Measurements from ENCODE around the gene NUP43.
"Not testable (repeated sequence)": the region's sequence is repeated elsewhere in the genome, so short reads cannot be mapped to it uniquely, and the experiment has no call there.

Gene NUP43

GRCh38 chr6:149745252-149745651, 1.1 kb downstream of the NUP43 start:
- DNase-seq, result not testable (repeated sequence)

- no peak for DNase-seq
These were observed 11.4 kb downstream of the NUP43 start for GRCh38 chr6:149734915-149735314.

- no peak for DNase-seq
These were observed 13.1 kb downstream of the NUP43 start for GRCh38 chr6:149733089-149733720.

GRCh38 chr6:149729824-149730223, 16.5 kb downstream of the NUP43 start:
- DNase-seq, result no peak

DNA sequence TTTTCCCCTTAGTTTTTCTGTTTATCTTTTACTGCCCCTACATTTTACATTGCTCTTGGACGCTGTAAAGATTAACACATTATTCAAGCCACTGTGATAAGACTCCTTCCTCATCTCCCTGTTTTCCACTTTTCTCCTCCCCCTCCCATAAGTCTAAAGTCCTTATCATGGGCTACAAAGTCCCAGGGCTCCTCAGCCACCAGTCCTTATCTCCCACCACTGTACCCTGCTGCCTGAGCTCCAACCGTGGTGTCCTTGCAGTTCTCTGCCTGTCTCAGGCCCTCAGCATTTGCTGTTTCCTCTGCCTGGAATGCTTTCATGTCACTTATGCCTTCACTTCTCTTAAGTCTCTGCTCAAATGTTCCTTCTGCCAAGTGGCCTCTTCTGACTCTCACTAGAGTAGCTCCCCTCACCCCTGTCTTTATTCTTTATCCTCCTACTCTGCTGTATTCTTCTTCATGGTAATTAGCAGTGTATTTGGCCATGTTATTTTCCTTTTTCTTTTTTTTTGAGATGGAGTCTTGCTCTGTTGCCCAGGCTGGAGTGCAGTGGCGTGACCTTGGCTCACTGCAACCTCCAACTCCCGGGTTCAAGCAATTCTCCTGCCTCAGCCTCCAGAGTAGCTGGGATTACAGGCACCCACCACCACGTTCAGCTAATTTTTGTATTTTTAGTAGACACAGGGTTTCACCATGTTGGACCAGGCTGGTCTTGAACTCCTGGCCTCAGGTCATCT, 17.7 kb downstream of the NUP43 start:
- DNase-seq, result peak; percentile 96

DNA sequence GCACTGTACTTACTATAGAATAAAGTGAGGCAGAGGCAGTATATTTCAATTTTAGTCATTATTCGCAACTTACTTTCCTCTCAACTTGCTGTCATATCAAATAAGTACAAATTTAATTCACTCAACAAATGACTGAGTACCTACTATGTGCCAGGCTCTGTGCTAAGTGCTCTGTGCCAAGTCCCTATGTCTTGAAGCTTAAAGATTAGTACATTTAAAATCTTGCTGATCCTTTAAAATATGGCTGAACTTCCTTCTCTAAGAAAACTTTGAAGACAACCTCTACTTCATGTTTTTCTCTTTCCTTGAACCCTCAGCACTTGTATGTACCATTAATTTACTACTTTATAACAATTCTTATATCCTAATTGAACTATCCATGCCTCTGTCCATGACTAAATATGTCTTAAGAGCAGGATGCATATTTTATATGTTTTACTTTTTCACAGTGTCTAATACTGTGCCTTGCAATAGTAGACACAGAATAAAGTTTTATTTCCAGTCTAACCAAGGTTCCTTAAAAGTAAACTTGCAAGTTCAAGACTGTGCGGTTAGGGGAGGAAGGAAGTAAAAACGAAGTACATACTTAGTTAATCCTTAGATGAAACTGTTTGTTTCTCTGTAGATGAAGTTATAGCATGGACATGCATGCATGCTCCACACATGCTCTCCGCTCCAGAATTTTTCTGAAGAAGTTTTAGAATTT, 18.4 kb downstream of the NUP43 start:
- peak; percentile 91 for DNase-seq

- DNase-seq, result no peak
These were observed 20.5 kb downstream of the NUP43 start for GRCh38 chr6:149725785-149726184.

GRCh38 chr6:149723771-149724417, 22.4 kb downstream of the NUP43 start:
- DNase-seq, result peak; percentile 94

- no peak for DNase-seq
These were observed 23.1 kb downstream of the NUP43 start for GRCh38 chr6:149723262-149723661.

DNA sequence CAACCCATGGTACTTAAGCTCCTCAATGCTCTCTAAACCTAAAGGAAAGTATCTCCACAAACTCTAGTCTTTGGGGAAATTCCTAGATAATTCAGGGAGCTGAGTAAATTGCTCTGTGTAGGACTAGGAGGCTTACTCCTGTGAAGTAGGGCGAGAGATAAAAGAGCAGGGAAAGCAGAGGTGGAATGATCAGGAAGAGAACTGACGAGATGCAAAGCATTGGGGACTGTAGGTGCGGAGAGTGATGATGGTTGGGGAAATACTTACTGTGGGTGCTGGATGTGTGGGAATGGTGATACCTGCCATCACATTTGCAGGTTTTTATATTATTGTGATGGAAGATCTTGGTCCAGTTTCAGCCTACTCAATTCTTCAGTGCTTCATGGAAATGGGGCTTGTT, 26.8 kb downstream of the NUP43 start:
- DNase-seq, result no peak

DNA sequence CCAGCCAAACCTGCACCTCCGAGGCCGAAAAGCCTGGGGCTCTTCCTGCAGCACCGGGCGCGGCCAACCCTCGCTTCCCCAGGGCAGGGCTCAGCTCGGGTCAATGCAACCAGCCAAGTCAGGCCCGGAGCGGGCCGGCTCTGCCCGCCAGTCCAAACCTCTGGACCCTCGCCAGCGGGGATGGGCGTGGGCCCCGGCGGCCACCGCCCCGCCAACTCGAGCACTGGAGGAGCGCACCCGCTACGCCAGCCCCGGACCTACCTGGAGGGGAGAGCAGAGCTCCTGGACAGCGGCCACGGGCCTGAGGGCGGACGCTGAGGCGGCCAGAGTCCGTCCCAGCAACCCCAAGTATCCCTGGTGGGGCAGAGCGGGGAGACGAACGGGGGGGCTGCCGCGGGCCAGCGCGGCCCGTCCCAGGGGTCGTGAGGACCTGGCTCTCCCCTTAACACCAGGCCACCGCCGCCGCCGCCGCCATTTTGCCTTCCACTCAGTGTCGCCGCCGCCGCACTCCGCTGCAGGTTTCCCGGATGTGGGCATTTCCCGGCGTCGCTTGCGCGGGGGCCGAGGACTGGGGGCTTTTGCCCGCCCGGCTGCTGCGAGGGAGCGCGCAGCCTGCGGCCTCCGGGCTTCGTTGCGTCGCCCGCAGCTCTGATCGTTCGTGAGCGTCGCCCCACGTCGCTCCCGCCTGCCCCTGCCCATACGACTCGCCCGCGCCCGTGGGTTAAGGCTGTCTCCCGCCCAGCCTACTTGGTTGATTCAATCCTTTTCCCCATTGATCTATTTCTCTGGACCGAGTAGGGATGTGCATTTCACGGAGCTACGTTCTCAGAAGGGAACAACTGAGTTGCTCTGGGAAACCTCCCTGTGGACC, 28.5 kb downstream of the NUP43 start, which contains the start of gene LATS1:
LATS1 (minus strand) TSS at position 514 of the 871 bp plus-strand sequence. CDS start 15,975 bp downstream, outside the sequence.
- peak; percentile 95 for DNase-seq

- no peak for DNase-seq
These were observed 29.1 kb downstream of the NUP43 start for GRCh38 chr6:149717255-149717587.

DNA sequence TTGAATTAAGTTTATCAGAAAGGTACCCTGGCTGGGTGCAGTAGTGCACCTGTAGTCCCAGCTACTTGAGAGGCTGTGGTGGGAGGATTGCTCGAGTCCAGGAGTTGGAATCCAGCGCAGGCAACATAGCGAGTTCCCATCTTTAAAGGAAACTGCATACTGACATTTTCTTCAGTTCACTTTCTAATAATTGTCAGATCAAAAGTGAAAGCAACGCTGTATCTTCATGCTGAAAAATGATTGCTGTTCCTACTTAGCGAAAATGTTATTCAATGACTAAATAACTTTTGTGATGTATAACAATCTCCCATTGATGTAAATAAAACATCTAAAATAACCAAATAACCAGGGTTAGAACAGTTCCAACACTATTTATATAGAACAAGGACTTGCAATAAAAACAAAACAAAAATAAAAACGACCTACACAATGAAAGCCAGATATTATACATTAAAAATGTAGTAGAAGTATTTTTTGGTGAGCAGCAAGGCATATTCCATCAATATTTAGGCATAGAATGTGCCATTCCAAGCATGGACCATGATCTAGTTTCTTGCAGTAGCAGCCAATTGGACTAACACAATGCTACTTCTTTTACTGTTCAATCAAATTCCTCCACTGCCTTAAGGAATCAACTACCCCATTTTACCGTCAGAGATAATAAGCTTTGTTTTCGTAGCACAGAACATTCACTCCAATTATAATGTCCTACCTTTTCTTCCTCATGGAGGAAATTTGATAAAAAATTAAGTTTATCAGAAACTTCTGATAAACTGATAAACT, 30.0 kb downstream of the NUP43 start:
- peak; percentile 52 for DNase-seq

DNA sequence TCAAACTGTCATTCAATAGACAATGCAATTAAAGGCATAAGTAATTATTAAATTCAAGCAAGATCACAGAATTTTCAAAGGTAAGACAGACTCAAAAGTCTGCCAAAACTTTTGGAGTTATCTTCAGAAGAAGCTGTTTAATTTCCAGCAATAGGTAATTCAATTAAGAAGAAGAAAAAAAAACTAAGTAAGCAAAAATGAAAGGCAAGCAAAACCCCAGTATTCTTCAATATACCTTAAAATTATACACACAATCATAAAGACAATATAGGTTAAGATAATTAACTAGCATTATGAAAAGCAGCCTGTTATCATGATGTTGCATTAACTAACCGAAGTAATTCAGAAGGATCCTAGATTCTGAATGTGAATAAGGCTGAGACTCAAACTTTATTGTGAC, 31.9 kb downstream of the NUP43 start:
- no peak for DNase-seq

DNA sequence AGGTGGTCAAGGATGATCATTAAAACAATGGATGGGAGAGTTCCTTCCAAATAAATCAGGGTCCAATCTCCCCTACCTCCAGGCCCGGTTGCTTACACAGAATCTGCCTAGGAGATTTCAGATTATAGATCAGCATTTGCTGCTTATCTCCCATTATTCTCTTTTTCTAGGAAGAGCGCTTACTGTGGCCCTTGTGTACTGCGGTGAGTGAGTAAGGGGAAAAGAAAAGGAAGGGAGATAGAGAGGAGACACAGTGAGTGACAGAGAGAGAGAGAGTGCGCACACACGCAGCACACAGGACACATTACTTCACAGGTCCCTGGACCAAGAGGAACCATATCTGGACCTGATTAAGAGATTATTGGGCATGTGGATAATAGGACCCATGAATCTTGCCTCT, 34.6 kb downstream of the NUP43 start:
- DNase-seq, result peak; percentile 44

DNA sequence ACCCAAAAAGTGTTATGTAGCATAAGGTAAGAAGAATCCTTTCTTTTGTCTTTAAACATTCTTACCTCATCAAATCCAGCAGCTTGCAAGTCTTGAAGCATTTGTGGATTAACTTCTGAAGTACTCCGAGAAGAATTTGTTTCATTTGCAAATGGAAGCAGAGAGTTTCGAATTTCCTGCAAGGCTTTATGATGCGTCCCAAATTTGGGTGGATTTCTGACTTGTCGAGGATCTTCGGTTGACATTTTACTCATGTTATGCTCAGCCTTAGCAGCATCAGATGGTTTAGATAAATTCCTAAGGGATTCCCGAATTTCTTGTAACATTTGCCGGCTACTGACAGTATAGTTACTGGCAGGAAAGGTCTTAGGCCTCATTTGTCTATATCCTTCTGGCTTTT, 44.6 kb downstream of the NUP43 start:
- DNase-seq, result no peak

GRCh38 chr6:149699150-149699549, 47.2 kb downstream of the NUP43 start:
- DNase-seq, result no peak

DNA sequence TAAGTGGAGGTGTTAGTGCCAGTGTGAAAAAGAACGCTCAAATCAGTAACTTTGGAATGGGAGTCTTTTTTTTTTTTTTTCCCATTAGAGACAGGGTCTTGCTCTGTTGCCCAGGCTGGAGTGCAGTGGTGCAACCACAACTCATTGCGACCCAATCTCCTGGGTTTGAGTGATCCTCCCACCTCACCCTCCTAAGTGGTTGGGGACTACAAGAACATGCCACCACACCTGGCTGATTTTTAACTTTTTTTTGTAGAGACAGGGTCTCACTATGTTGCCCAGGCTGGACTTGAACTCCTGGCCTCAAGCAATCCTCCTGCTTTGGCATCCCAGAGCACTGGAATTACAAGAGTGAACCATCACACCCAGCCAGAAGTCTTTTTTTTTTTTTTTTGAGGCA, 48.2 kb downstream of the NUP43 start:
- no peak for DNase-seq

DNA sequence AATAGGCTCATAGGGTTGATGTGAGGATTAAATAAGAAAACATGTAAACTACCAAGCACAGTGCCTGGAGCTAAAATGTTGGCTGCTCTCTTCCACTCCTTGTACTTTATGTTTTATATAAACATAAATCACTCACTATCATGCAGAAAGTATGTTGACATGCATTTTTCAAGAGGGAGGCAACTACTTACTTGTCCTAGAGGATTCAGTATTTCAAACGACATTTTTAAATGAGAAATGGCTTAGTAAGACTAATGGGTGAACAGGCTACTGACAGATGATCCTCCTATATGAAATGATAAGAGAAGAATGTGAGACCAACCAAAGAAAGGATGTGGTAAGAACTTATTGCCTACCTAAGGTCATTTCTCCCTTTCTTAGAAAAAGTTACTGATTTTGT, 49.4 kb downstream of the NUP43 start:
- no peak for DNase-seq

DNA sequence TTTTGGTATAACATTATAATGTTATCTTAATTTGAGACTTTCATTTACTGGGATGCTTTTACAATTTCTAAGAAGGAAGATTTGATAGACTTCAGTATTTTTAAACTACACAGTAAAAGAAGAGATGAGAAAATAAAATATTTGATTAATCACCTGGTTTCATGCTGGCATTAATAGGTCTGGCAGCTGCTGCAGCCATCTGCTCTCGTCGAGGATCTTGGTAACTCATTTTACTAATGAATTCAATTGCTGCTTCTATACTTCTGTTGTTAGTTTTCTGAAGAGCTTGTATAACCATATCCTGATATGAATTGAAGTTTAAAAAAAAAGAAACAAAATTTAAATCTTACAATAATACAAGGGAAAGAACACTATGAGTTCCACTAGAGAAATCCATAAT, 51.4 kb downstream of the NUP43 start:
- no peak for DNase-seq

DNA sequence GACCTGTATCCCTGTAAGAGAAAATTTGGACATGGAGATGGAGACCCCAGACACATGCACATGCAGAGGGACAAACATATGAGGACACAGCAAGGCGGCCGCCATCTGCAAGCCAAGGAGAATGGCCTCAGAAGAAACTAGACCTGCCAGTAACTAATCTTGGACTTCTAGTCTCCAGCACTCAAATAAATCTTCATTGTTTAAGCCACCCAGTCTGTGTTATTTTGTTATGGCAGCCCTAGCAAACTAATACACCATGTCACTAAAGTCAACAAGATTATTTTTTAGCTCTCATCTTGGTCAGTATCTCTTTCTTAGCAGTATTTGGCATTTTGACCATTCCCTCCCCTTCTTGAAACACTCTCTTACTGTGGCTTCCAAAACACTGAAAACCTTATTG, 55.1 kb downstream of the NUP43 start:
- DNase-seq, result no peak

DNA sequence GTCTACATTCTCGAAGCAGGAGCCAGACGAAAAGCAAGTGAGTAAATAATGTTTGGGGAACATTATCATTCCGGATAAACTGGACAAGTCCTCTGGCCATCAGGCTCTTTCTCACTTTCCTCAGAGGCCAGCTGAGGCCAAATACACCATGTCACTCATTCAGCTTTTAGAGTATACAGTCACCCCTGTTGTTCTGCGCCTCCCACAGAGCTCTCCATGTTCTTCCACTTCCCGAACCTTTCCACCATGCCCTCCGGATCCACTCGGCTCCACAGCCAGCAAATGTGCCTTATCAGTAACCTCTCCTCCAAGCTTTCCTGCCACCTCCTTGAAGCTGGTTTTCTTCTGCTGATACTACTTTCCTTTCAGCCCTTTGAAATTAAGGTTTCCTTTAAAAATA, 60.1 kb downstream of the NUP43 start:
- DNase-seq, result no peak

All from hematopoietic multipotent progenitor cell treated with erythropoietin and hydrocortisone succinate and interleukin-3 and kit ligand, for 4 days (in vitro differentiated cells).